Effector memory CD4-positive, alpha-beta T cell (primary cell): ENCODE results near the gene ZNF665.
"Not testable (repeated sequence)": the region's sequence is repeated elsewhere in the genome, so short reads cannot be mapped to it uniquely, and the experiment has no call there.

Experiments
- DNase-seq, 3 donors: peaks; one replicate each; pipeline ENCODE4 v3.0.0-alpha.2; 2020
- H3K27ac ChIP-seq: 2 replicates; pipeline ENCODE4 v1.7.0; 2013; ENCODE audit warnings: mild to moderate bottlenecking, low read length, moderate library complexity; ENCODE audit not compliant: insufficient read depth, poor library complexity, severe bottlenecking
- H3K27me3 ChIP-seq: replicated peaks from 2 replicates; pipeline ENCODE4 v1.7.0; 2013; ENCODE audit warnings: mild to moderate bottlenecking, low read length; ENCODE audit not compliant: insufficient read depth, control insufficient read depth, poor library complexity, severe bottlenecking
- H3K36me3 ChIP-seq: 2 replicates; pipeline ENCODE4 v1.7.0; 2013; ENCODE audit warnings: mild to moderate bottlenecking, low read length, moderate library complexity; ENCODE audit not compliant: control insufficient read depth, insufficient read depth
- H3K4me1 ChIP-seq: 2 replicates; pipeline ENCODE4 v1.7.0; 2013; ENCODE audit warnings: low read length, mild to moderate bottlenecking; ENCODE audit not compliant: control insufficient read depth, insufficient read depth, poor library complexity, severe bottlenecking
- H3K4me3 ChIP-seq: 2 replicates; pipeline ENCODE4 v1.7.0; 2013; ENCODE audit warnings: low read length, low read depth, mild to moderate bottlenecking; ENCODE audit not compliant: insufficient read depth, poor library complexity, severe bottlenecking
- H3K9me3 ChIP-seq: 2 replicates; pipeline ENCODE4 v1.7.0; 2013; ENCODE audit warnings: mild to moderate bottlenecking, low read length, moderate library complexity; ENCODE audit not compliant: control insufficient read depth
- total RNA-seq, 3 donors: gene quantifications; one replicate each; lab custom pipeline; 2026; lab: John Stamatoyannopoulos, UW

Gene ZNF665
- total RNA-seq = 1.6 to 3.9 (median 3.3) reads per million in 3 donors

GRCh38 chr19:53192771-53193534, at the start of gene ZNF665:
TSS of gene ZNF665 (minus strand) at chr19:53193358. CDS start at chr19:53182898, 10,460 bp downstream.
- Histone ChIP-seq H3K4me3 (peak within 1 kb of the TSS; percentile 57), H3K4me1 (peaks cover 5% of the 10 kb centered on the region), H3K36me3 (no peaks in the 10 kb centered on the region), H3K27me3 (no peaks in the 10 kb centered on the region), H3K9me3 (no peaks in the 10 kb centered on the region), H3K27ac (peak within 1 kb of the TSS; percentile 45)
- peak; percentile 55 to 81 (median 71) for DNase-seq

GRCh38 chr19:53237114-53237777, 44.1 kb upstream of the ZNF665 start:
- Histone ChIP-seq H3K27me3 (no peaks in the 10 kb centered on the region), H3K27ac (no peak overlapping the region), H3K4me1 (no peaks in the 10 kb centered on the region), H3K4me3 (no peak overlapping the region), H3K9me3 (peaks cover 36% of the 10 kb centered on the region), H3K36me3 (peaks cover 33% of the 10 kb centered on the region)
- DNase-seq = no peak

- Histone ChIP-seq H3K4me3 (no peak overlapping the region), H3K36me3 (no peaks in the 10 kb centered on the region), H3K4me1 (no peaks in the 10 kb centered on the region), H3K27ac (no peak overlapping the region), H3K27me3 (no peaks in the 10 kb centered on the region), H3K9me3 (peaks cover 27% of the 10 kb centered on the region)
- DNase-seq = no peak
These were observed 31.4 kb upstream of the ZNF665 start for GRCh38 chr19:53224606-53225005.

GRCh38 chr19:53222716-53223115, 29.6 kb upstream of the ZNF665 start:
- H3K36me3 ChIP-seq, H3K27me3 ChIP-seq, H3K27ac ChIP-seq, H3K4me3 ChIP-seq, DNase-seq, H3K4me1 ChIP-seq: not testable (repeated sequence)
- peaks cover 34% of the 10 kb centered on the region for H3K9me3 ChIP-seq

- H3K27me3 ChIP-seq = no peaks in the 10 kb centered on the region
- no peak overlapping the region for H3K4me3 ChIP-seq
- no peak for DNase-seq
- peaks cover 28% of the 10 kb centered on the region for H3K36me3 ChIP-seq
- H3K4me1 ChIP-seq = no peaks in the 10 kb centered on the region
- peaks cover 87% of the 10 kb centered on the region for H3K9me3 ChIP-seq
- H3K27ac ChIP-seq = no peak overlapping the region
These were observed 19.7 kb upstream of the ZNF665 start for GRCh38 chr19:53212703-53213320.

GRCh38 chr19:53211554-53211953, 18.4 kb upstream of the ZNF665 start:
- H3K36me3 ChIP-seq = peaks cover 28% of the 10 kb centered on the region
- H3K27ac ChIP-seq, H3K27me3 ChIP-seq, DNase-seq, H3K4me3 ChIP-seq, H3K4me1 ChIP-seq: not testable (repeated sequence)
- H3K9me3 ChIP-seq = peaks cover 78% of the 10 kb centered on the region

- H3K4me3 ChIP-seq = peak overlapping the region; percentile 83
- peaks cover 21% of the 10 kb centered on the region for H3K36me3 ChIP-seq
- H3K9me3 ChIP-seq = peaks cover 19% of the 10 kb centered on the region
- H3K27me3 ChIP-seq = no peaks in the 10 kb centered on the region
- H3K27ac ChIP-seq = peak overlapping the region; percentile 92
- DNase-seq = peak; percentile 82 to 99 (median 90)
- H3K4me1 ChIP-seq = peaks cover 7% of the 10 kb centered on the region
These were observed 3.7 kb upstream of the ZNF665 start for GRCh38 chr19:53196777-53197396.

- peaks cover 6% of the 10 kb centered on the region for H3K9me3 ChIP-seq
- H3K27ac ChIP-seq = no peak overlapping the region
- peaks cover 7% of the 10 kb centered on the region for H3K4me1 ChIP-seq
- peak; percentile 41 to 61 (median 57) for DNase-seq
- peaks cover 9% of the 10 kb centered on the region for H3K36me3 ChIP-seq
- no peaks in the 10 kb centered on the region for H3K27me3 ChIP-seq
- H3K4me3 ChIP-seq = no peak overlapping the region
These were observed 2.2 kb upstream of the ZNF665 start for GRCh38 chr19:53195265-53195903.

GRCh38 chr19:53193535-53194222, 521 bp upstream of the ZNF665 start:
- DNase-seq = no peak
- Histone ChIP-seq H3K4me3 (no peak overlapping the region), H3K27ac (no peak overlapping the region), H3K36me3 (no peaks in the 10 kb centered on the region), H3K9me3 (no peaks in the 10 kb centered on the region), H3K4me1 (peaks cover 7% of the 10 kb centered on the region), H3K27me3 (no peaks in the 10 kb centered on the region)
